ENCODE measurements around the gene ZNF609.

DNA sequence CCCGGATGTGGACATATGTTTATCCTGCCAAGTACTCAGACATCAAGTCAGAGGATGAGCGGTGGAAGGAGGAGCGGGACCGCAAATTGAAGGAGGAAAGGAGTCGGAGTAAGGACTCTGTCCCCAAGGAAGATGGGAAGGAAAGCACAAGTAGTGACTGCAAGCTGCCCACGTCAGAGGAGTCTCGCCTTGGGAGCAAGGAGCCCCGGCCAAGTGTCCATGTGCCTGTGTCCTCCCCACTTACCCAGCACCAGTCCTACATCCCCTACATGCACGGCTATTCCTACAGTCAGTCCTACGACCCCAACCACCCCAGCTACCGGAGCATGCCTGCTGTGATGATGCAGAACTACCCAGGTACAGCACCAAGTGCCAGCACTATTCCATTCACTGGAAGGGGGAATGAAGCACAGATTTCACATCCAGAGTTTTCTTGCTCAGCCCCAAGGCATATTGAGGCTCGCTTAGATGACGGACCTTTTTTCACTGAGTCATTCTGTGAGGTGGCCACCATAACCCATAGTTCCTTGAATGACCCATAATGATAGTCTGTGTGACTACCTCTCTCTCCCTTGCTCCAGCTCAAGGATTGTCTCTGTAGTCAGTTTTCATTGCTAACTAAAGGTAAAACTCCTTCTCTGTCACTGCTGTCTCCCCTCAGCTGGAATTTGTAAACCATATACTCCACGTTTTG is 217.9 kb downstream of the ZNF609 start:
- TF ChIP-seq POLR2AphosphoS5 (IDR thresholded peaks at IDR 0.05; ENCODE audit: insufficient read depth in 1 of 2, low read depth in 1 of 2) (no peak), POLR2A (IDR thresholded peaks at IDR 0.05) (no peak)
- TF ChIP-seq, protein P1, sequence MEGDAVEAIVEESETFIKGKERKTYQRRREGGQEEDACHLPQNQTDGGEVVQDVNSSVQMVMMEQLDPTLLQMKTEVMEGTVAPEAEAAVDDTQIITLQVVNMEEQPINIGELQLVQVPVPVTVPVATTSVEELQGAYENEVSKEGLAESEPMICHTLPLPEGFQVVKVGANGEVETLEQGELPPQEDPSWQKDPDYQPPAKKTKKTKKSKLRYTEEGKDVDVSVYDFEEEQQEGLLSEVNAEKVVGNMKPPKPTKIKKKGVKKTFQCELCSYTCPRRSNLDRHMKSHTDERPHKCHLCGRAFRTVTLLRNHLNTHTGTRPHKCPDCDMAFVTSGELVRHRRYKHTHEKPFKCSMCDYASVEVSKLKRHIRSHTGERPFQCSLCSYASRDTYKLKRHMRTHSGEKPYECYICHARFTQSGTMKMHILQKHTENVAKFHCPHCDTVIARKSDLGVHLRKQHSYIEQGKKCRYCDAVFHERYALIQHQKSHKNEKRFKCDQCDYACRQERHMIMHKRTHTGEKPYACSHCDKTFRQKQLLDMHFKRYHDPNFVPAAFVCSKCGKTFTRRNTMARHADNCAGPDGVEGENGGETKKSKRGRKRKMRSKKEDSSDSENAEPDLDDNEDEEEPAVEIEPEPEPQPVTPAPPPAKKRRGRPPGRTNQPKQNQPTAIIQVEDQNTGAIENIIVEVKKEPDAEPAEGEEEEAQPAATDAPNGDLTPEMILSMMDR (IDR thresholded peaks at IDR 0.05) = no peak
